AG04449 (cell line): ENCODE results near the gene CENPP.

ENCODE experiments used
- CTCF ChIA-PET: fragments of 350-600 bp; formaldehyde crosslinking; extraction: SDS; loops from one replicate; lab custom pipeline; 2021; ENCODE audit warnings: antibody characterized with exemption; lab: Yijun Ruan, JAX
- POLR2A ChIA-PET: fragments of 400-600, 350-600 bp; formaldehyde crosslinking; extraction: SDS; loops from one replicate; lab custom pipeline; 2020; ENCODE audit warnings: antibody characterized with exemption, inconsistent platforms; lab: Yijun Ruan, JAX
- DNase-seq: peaks from one replicate; pipeline ENCODE4 v3.0.0-alpha.2; 2010; ENCODE audit warnings: low read depth, low spot score
- H3K4me3 ChIP-seq: 2 replicates; pipeline ENCODE4 v1.5.1; 2011; ENCODE audit warnings: low read depth, mild to moderate bottlenecking, control low read depth, low read length
- CTCF ChIP-seq: IDR thresholded peaks from one replicate; pipeline ENCODE4 v1.5.1; 2011; ENCODE audit warnings: mild to moderate bottlenecking, moderate library complexity, low read length, control low read depth, inconsistent platforms; ENCODE audit not compliant: insufficient read depth; ENCODE audit errors: missing control alignments

CENPP gene

GRCh38 chr9:92512622-92513021, 186.9 kb downstream of the CENPP start:
- TF ChIP-seq CTCF, result no peak
- H3K4me3 ChIP-seq, result no peak overlapping the region
- no peak for DNase-seq
- ChIA-PET POLR2A (no interaction called here), CTCF (interaction anchor here (0.7 to 1.8 kb wide), 2 partner anchors 11 to 73 kb away, joined by 3 to 4 read pairs; no protein-coding TSS in a partner anchor)

- no peak overlapping the region for H3K4me3 ChIP-seq
- TF ChIP-seq CTCF, result no peak
- DNase-seq, result no peak
- POLR2A ChIA-PET, result no interaction called here
- CTCF ChIA-PET, result interaction anchor here (1.8 kb wide), 1 partner anchor 74 kb away, joined by 4 read pairs; no protein-coding TSS in a partner anchor
Observed at GRCh38 chr9:92513349-92513748, 187.6 kb downstream of the CENPP start.

GRCh38 chr9:92514635-92515034, 188.9 kb downstream of the CENPP start:
- ChIA-PET POLR2A (no interaction called here), CTCF (interaction anchor here (0.8 kb wide), 1 partner anchor 15 kb away, joined by 3 read pairs; no protein-coding TSS in a partner anchor)
- no peak for DNase-seq
- H3K4me3 ChIP-seq, result no peak overlapping the region
- TF ChIP-seq CTCF, result no peak

GRCh38 chr9:92516521-92516920, 190.8 kb downstream of the CENPP start:
- ChIA-PET POLR2A (no interaction called here), CTCF (no interaction called here)
- DNase-seq, result no peak
- TF ChIP-seq CTCF, result no peak
- no peak overlapping the region for H3K4me3 ChIP-seq

GRCh38 chr9:92517046-92517445, 191.3 kb downstream of the CENPP start:
- POLR2A ChIA-PET, result interaction anchor here (1.1 kb wide), 1 partner anchor 9 kb away, joined by 3 read pairs; no protein-coding TSS in a partner anchor
- TF ChIP-seq CTCF, result no peak
- no peak for DNase-seq
- CTCF ChIA-PET, result interaction anchor here (0.8 to 0.9 kb wide), 2 partner anchors 117 to 377 kb away, joined by 3 read pairs; no protein-coding TSS in a partner anchor
- H3K4me3 ChIP-seq, result no peak overlapping the region

- ChIA-PET CTCF (interaction anchor here (0.6 to 2.2 kb wide), 4 partner anchors 10 to 383 kb away, joined by 3 to 5 read pairs (median 3); no protein-coding TSS in a partner anchor), POLR2A (interaction anchor here (1.1 kb wide), 1 partner anchor 10 kb away, joined by 3 read pairs; no protein-coding TSS in a partner anchor)
- no peak for DNase-seq
- H3K4me3 ChIP-seq, result no peak overlapping the region
- TF ChIP-seq CTCF, result no peak
Observed at GRCh38 chr9:92518199-92518598, 192.4 kb downstream of the CENPP start.
